Measurements from ENCODE around the gene PCMTD2.
"Not testable (repeated sequence)": the region's sequence is repeated elsewhere in the genome, so short reads cannot be mapped to it uniquely, and the experiment has no call there.

Gene PCMTD2

GRCh38 chr20:64303086-64303485 is 47.5 kb downstream of the PCMTD2 start:
- not testable (repeated sequence) for DNase-seq

DNA sequence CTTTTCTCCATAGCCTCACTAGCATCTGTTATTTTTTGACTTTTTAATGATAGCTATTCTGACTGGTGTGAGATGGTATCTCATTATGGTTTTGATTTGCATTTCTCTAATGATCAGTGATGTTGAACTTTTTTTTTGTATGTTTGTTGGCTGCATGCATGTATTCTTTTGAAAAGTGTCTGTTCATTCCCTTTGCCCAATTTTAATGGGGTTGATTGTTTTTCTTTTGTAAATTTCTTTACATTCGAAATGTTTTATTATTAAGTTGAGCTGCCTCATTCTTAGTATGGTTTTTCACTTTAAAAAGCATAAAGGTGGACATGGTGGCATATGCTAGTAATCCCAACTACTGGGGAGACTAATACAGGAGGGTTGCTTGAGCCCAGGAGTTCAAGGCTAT is 58.2 kb downstream of the PCMTD2 start:
- DNase-seq: not testable (repeated sequence)

DNA sequence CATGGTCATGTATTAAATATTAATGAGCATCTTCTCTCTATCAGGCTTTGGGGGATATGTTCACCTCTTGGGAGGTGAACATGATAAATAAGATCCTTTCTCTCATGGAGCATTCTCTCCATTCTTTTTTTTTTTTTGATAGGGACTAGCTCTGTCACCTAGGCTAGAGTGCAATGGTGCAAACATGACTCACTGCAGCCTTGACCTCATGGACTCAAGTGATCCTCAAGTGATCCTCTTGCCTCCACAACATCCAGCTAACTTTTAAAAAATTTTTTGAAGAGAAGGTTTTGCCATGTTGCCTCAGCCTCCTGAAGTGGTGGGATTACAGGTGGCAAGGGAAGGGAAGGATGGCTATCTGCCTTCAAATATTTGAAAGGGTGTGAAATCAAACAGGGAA is 59.8 kb downstream of the PCMTD2 start:
- DNase-seq: not testable (repeated sequence)

- not testable (repeated sequence) for DNase-seq
These were observed 60.3 kb downstream of the PCMTD2 start for GRCh38 chr20:64315884-64316283.

GRCh38 chr20:64316415-64317083 is 61.0 kb downstream of the PCMTD2 start:
- peak in 1 of 2 donors; percentile 31 for DNase-seq

DNA sequence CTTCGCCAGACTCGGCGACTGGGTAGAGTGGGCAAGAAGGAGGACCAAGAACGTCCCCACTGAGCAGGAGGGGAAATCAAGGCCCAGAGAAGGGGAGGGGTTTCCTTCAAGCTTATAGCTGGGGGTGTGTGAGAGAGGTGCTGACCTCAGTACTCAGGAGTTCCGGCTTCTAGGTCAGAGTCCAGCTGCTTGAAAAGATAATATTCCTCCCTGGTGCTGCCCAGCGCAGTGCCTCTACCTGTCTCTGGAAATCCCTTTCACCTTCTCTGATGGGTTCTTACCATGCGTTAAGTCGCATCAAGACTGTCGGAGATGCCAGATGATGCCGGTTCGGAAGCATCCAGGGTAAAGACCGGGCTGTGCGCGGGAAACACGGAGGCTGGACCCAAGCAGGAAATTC is 61.8 kb downstream of the PCMTD2 start:
- DNase-seq: not testable (repeated sequence)

DNA sequence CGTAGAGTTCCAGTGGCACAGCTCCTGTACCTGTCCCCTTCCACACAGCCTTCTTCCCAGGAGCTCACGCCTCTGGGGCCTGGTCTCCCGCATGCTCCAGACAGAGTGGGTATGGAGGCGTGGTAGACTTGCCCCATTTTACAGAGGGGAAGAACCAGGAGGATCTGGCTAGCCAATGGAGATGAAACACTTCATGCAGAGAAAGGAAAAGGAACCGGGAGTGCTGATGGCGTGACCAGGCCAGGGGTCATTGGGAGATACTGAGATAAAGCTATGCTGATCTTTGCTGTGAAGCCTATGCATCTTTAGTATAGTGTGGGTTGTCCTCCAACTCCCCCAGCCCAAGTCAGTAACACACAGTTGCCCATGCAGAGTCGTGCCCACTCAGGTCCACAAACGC is 62.5 kb downstream of the PCMTD2 start:
- DNase-seq: peak in 1 of 2 donors; percentile 20

GRCh38 chr20:64322031-64322789 is 66.7 kb downstream of the PCMTD2 start:
- not testable (repeated sequence) for DNase-seq

All from inflammatory macrophage (primary cell).